HEK293 (cell line): ENCODE measurements around the gene MARCHF3.

Experiments used
- CTCF ChIA-PET: fragments of 350-600 bp; formaldehyde crosslinking; extraction: SDS; loops from one replicate; lab custom pipeline; 2021; ENCODE audit warnings: antibody characterized with exemption; lab: Yijun Ruan, JAX
- POLR2A ChIA-PET: fragments of 300-600 bp; formaldehyde crosslinking; extraction: SDS; loops from one replicate; lab custom pipeline; 2020; ENCODE audit warnings: antibody characterized with exemption, inconsistent platforms; lab: Yijun Ruan, JAX
- H3K27ac ChIP-seq: fragments of 200-500 bp; sonication (Bioruptor generic); 2 replicates; pipeline ENCODE4 v1.5.1; 2014; ENCODE audit warnings: low read depth, low read length, control low read depth, inconsistent platforms; ENCODE audit errors: extremely low read depth
- H3K36me3 ChIP-seq, 2 experiments: fragments of 200-500 bp in 1 of 2; sonication (Bioruptor generic) in 1 of 2; 1 replicate in 1 of 2; 2 replicates in 1 of 2; pipeline ENCODE4 v1.5.1; 2014 to 2017; ENCODE audit warnings: inconsistent platforms in 2 of 2, low read length in 2 of 2; ENCODE audit not compliant: control insufficient read depth in 2 of 2, insufficient read depth in 1 of 2
- H3K4me1 ChIP-seq: fragments of 200-500 bp; sonication (Bioruptor generic); 2 replicates; pipeline ENCODE4 v1.5.1; 2014; ENCODE audit warnings: mild to moderate bottlenecking, low read length, inconsistent platforms; ENCODE audit not compliant: control insufficient read depth, insufficient read depth
- H3K4me3 ChIP-seq: 2 replicates; pipeline ENCODE4 v1.5.1; 2011; ENCODE audit warnings: low read depth, mild to moderate bottlenecking, control low read depth, low read length, moderate library complexity
- H3K9me3 ChIP-seq: fragments of 200-500 bp; sonication (Bioruptor generic); 2 replicates; pipeline ENCODE4 v1.5.1; 2014; ENCODE audit warnings: low read depth, low read length, inconsistent platforms; ENCODE audit not compliant: control insufficient read depth, insufficient read depth
- GLIS1 ChIP-seq: fragments of 450-650 bp; formaldehyde crosslinking; IDR thresholded peaks from 2 replicates; pipeline ENCODE4 v1.5.1; 2016; ENCODE audit warnings: missing biosample characterization, missing genetic modification characterization
- HOXA7 ChIP-seq: sonication (generic); formaldehyde crosslinking; IDR thresholded peaks from 2 replicates; pipeline ENCODE4 v1.8.1; 2022; ENCODE audit warnings: missing genetic modification reagents, borderline replicate concordance
- KLF16 ChIP-seq: fragments of 450-650 bp; formaldehyde crosslinking; IDR thresholded peaks from 2 replicates; pipeline ENCODE4 v1.5.1; 2017; ENCODE audit warnings: missing biosample characterization, missing genetic modification characterization
- KLF9 ChIP-seq: fragments of 450-650 bp; formaldehyde crosslinking; IDR thresholded peaks from 2 replicates; pipeline ENCODE4 v1.5.1; 2016; ENCODE audit warnings: missing biosample characterization, missing genetic modification characterization, low read depth
- ZNF2 ChIP-seq: fragments of 450-650 bp; formaldehyde crosslinking; IDR thresholded peaks from 2 replicates; pipeline ENCODE4 v1.5.1; 2016; ENCODE audit warnings: missing biosample characterization, missing genetic modification characterization
- ZNF521 ChIP-seq: fragments of 450-650 bp; formaldehyde crosslinking; IDR thresholded peaks from 2 replicates; pipeline ENCODE4 v1.5.1; 2017; ENCODE audit warnings: missing biosample characterization, mild to moderate bottlenecking, missing genetic modification characterization
- ZNF600 ChIP-seq: fragments of 450-650 bp; formaldehyde crosslinking; IDR thresholded peaks from 2 replicates; pipeline ENCODE4 v1.5.1; 2016; ENCODE audit warnings: missing biosample characterization, missing genetic modification characterization
- ZNF610 ChIP-seq: fragments of 450-650 bp; formaldehyde crosslinking; IDR thresholded peaks from 2 replicates; pipeline ENCODE4 v1.5.1; 2016; ENCODE audit warnings: missing biosample characterization, missing genetic modification characterization, borderline replicate concordance
- ZNF660 ChIP-seq: fragments of 450-650 bp; IDR thresholded peaks from 2 replicates; pipeline ENCODE4 v1.5.1; 2018; ENCODE audit warnings: missing biosample characterization, mild to moderate bottlenecking, missing genetic modification characterization
- ZNF701 ChIP-seq: fragments of 450-650 bp; formaldehyde crosslinking; IDR thresholded peaks from 2 replicates; pipeline ENCODE4 v1.5.1; 2016; ENCODE audit warnings: missing biosample characterization, missing genetic modification characterization
- ZNF707 ChIP-seq: fragments of 450-650 bp; formaldehyde crosslinking; IDR thresholded peaks from 2 replicates; pipeline ENCODE4 v1.5.1; 2016; ENCODE audit warnings: missing biosample characterization, missing genetic modification characterization
- ZNF785 ChIP-seq: fragments of 450-650 bp; formaldehyde crosslinking; IDR thresholded peaks from 2 replicates; pipeline ENCODE4 v1.5.1; 2016; ENCODE audit warnings: missing biosample characterization, missing genetic modification characterization
- TF ChIP-seq, protein P1 (sequence below): fragments of 450-650 bp; formaldehyde crosslinking; IDR thresholded peaks from 2 replicates; pipeline ENCODE4 v1.5.1; 2016; ENCODE audit warnings: missing biosample characterization, missing genetic modification characterization
- TF ChIP-seq, protein P2 (sequence below): fragments of 450-650 bp; formaldehyde crosslinking; IDR thresholded peaks from 2 replicates; pipeline ENCODE4 v1.5.1; 2017; ENCODE audit warnings: missing biosample characterization, missing genetic modification characterization
- TF ChIP-seq, protein P3 (sequence below): fragments of 450-650 bp; formaldehyde crosslinking; IDR thresholded peaks from 2 replicates; pipeline ENCODE4 v1.5.0; 2017; ENCODE audit warnings: missing biosample characterization, missing genetic modification characterization, borderline replicate concordance
- TF ChIP-seq, protein P4 (sequence below): fragments of 450-650 bp; formaldehyde crosslinking; IDR thresholded peaks from 2 replicates; pipeline ENCODE4 v1.5.1; 2016; ENCODE audit warnings: missing biosample characterization, missing genetic modification characterization, borderline replicate concordance

Gene MARCHF3

DNA sequence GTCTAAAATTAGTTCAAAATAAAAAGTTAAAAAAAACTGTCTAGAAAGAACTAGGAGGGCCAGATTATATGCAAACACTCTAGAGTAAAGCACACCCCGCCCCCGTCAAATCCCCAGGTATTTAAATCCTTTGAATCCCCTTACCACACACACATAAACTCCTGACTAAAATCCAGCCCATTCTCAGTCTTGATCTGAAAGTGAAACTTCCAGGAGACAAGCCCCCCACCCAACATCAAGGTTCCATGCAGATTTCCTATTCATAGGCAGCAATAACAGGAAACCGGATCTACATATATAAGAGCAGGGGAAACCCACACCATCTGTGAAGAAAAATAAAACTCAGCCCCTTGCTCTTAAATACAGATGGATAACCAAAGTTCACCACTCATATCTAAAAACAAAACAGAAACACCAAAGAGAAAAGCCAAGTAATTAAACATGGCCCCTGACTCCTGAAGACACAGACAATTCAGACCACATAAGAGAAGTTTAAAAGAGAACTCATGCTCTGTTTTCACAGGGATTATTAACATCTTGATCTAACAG is 42.3 kb downstream of the MARCHF3 start:
- TF ChIP-seq ZNF707 (tag by site-specific recombination) = no peak
- TF ChIP-seq, protein P1, sequence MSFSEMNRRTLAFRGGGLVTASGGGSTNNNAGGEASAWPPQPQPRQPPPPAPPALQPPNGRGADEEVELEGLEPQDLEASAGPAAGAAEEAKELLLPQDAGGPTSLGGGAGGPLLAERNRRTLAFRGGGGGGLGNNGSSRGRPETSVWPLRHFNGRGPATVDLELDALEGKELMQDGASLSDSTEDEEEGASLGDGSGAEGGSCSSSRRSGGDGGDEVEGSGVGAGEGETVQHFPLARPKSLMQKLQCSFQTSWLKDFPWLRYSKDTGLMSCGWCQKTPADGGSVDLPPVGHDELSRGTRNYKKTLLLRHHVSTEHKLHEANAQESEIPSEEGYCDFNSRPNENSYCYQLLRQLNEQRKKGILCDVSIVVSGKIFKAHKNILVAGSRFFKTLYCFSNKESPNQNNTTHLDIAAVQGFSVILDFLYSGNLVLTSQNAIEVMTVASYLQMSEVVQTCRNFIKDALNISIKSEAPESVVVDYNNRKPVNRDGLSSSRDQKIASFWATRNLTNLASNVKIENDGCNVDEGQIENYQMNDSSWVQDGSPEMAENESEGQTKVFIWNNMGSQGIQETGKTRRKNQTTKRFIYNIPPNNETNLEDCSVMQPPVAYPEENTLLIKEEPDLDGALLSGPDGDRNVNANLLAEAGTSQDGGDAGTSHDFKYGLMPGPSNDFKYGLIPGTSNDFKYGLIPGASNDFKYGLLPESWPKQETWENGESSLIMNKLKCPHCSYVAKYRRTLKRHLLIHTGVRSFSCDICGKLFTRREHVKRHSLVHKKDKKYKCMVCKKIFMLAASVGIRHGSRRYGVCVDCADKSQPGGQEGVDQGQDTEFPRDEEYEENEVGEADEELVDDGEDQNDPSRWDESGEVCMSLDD (tag by site-specific recombination) = no peak
- TF ChIP-seq KLF16 (tag by site-specific recombination) = no peak
- TF ChIP-seq, protein P2, sequence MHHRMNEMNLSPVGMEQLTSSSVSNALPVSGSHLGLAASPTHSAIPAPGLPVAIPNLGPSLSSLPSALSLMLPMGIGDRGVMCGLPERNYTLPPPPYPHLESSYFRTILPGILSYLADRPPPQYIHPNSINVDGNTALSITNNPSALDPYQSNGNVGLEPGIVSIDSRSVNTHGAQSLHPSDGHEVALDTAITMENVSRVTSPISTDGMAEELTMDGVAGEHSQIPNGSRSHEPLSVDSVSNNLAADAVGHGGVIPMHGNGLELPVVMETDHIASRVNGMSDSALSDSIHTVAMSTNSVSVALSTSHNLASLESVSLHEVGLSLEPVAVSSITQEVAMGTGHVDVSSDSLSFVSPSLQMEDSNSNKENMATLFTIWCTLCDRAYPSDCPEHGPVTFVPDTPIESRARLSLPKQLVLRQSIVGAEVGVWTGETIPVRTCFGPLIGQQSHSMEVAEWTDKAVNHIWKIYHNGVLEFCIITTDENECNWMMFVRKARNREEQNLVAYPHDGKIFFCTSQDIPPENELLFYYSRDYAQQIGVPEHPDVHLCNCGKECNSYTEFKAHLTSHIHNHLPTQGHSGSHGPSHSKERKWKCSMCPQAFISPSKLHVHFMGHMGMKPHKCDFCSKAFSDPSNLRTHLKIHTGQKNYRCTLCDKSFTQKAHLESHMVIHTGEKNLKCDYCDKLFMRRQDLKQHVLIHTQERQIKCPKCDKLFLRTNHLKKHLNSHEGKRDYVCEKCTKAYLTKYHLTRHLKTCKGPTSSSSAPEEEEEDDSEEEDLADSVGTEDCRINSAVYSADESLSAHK = no peak
- TF ChIP-seq, protein P3, sequence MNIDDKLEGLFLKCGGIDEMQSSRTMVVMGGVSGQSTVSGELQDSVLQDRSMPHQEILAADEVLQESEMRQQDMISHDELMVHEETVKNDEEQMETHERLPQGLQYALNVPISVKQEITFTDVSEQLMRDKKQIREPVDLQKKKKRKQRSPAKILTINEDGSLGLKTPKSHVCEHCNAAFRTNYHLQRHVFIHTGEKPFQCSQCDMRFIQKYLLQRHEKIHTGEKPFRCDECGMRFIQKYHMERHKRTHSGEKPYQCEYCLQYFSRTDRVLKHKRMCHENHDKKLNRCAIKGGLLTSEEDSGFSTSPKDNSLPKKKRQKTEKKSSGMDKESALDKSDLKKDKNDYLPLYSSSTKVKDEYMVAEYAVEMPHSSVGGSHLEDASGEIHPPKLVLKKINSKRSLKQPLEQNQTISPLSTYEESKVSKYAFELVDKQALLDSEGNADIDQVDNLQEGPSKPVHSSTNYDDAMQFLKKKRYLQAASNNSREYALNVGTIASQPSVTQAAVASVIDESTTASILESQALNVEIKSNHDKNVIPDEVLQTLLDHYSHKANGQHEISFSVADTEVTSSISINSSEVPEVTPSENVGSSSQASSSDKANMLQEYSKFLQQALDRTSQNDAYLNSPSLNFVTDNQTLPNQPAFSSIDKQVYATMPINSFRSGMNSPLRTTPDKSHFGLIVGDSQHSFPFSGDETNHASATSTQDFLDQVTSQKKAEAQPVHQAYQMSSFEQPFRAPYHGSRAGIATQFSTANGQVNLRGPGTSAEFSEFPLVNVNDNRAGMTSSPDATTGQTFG = no peak
- TF ChIP-seq ZNF785 (tag by site-specific recombination) = no peak
- no peak for TF ChIP-seq ZNF610 (tag by site-specific recombination)
- no peak for TF ChIP-seq ZNF2 (tag by site-specific recombination)
- TF ChIP-seq GLIS1 (tag by site-specific recombination) = no peak
- no peak for TF ChIP-seq KLF9 (tag by site-specific recombination)
- no peak for TF ChIP-seq ZNF600 (tag by site-specific recombination)
- TF ChIP-seq HOXA7 (CRISPR knock-in tag) = no peak
- TF ChIP-seq, protein P4, sequence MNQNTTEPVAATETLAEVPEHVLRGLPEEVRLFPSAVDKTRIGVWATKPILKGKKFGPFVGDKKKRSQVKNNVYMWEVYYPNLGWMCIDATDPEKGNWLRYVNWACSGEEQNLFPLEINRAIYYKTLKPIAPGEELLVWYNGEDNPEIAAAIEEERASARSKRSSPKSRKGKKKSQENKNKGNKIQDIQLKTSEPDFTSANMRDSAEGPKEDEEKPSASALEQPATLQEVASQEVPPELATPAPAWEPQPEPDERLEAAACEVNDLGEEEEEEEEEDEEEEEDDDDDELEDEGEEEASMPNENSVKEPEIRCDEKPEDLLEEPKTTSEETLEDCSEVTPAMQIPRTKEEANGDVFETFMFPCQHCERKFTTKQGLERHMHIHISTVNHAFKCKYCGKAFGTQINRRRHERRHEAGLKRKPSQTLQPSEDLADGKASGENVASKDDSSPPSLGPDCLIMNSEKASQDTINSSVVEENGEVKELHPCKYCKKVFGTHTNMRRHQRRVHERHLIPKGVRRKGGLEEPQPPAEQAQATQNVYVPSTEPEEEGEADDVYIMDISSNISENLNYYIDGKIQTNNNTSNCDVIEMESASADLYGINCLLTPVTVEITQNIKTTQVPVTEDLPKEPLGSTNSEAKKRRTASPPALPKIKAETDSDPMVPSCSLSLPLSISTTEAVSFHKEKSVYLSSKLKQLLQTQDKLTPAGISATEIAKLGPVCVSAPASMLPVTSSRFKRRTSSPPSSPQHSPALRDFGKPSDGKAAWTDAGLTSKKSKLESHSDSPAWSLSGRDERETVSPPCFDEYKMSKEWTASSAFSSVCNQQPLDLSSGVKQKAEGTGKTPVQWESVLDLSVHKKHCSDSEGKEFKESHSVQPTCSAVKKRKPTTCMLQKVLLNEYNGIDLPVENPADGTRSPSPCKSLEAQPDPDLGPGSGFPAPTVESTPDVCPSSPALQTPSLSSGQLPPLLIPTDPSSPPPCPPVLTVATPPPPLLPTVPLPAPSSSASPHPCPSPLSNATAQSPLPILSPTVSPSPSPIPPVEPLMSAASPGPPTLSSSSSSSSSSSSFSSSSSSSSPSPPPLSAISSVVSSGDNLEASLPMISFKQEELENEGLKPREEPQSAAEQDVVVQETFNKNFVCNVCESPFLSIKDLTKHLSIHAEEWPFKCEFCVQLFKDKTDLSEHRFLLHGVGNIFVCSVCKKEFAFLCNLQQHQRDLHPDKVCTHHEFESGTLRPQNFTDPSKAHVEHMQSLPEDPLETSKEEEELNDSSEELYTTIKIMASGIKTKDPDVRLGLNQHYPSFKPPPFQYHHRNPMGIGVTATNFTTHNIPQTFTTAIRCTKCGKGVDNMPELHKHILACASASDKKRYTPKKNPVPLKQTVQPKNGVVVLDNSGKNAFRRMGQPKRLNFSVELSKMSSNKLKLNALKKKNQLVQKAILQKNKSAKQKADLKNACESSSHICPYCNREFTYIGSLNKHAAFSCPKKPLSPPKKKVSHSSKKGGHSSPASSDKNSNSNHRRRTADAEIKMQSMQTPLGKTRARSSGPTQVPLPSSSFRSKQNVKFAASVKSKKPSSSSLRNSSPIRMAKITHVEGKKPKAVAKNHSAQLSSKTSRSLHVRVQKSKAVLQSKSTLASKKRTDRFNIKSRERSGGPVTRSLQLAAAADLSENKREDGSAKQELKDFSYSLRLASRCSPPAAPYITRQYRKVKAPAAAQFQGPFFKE (tag by site-specific recombination) = no peak
- TF ChIP-seq ZNF521 (tag by site-specific recombination) = no peak
- no peak for TF ChIP-seq ZNF660 (tag by site-specific recombination)
- no peak for TF ChIP-seq ZNF701
- TF ChIP-seq, all 188 proteins: peak for 0
- Histone ChIP-seq H3K4me3 (no peak overlapping the region), H3K4me1 (no peaks in the 10 kb centered on the region), H3K27ac (no peak overlapping the region), H3K36me3 (no peaks in the 10 kb centered on the region), H3K9me3 (no peaks in the 10 kb centered on the region)
- POLR2A ChIA-PET = no interaction called here
- CTCF ChIA-PET = no interaction called here
